A549 treated with RU486 at 1 μM for 4 hours (cell line): ENCODE data around the gene SCN2A. TPM values are rescaled to one million over a fixed set of nuclear protein-coding genes. Genes with fewer than 3 reads are reported as not detected.

ENCODE experiments used
- total RNA-seq: library from RNA; stranded (reverse); fragments of 200-300 nt; extraction: Qiagen RNA extraction; gene quantifications from 5 replicates; pipeline ENCODE4 v1.2.3, GENCODE V29; 2022; ENCODE audit warnings: low read depth

SCN2A gene
- not detected in 5 replicates for total RNA-seq

GRCh38 chr2:165239230-165239629, at the start of gene SCN2A:
TSS of gene SCN2A (plus strand) at chr2:165239414. CDS start at chr2:165295824, 56,410 bp downstream.

GRCh38 chr2:165203689-165204559, 35.3 kb upstream of the SCN2A start, which contains the start of gene SCN3A:
TSS of gene SCN3A (minus strand) at chr2:165204050. CDS start at chr2:165176394, 27,656 bp downstream.

Other genes with a start within 250 kb of the SCN2A start
- gene SCN3A, start 35.4 kb upstream of the SCN2A start, total RNA-seq = 0.02 TPM in 2 of 5 replicates, not detected in the others
- 0.27 TPM in 1 of 5 replicates, not detected in the others for gene CSRNP3, start 230.3 kb downstream of the SCN2A start, total RNA-seq